Activated CD8-positive, alpha-beta T cell treated with anti-CD3 and anti-CD28 coated beads, Interleukin-2, amount 10 ng/mL, durations not matched to agents 7 days and 5 days (primary cell): ENCODE measurements around the gene CAMSAP1. TPM values are rescaled to one million over a fixed set of nuclear protein-coding genes. Genes with fewer than 3 reads are reported as not detected.
"Not testable (repeated sequence)": the region's sequence is repeated elsewhere in the genome, so short reads cannot be mapped to it uniquely, and the experiment has no call there.

Source experiments
- ATAC-seq: fragments of 150-1000 bp; cut with Tn5 transposase; one replicate; pipeline ENCODE4 v1.10.0; 2021; ENCODE audit warnings: moderate library complexity
- CTCF ChIA-PET: fragments of 350-600 bp; sonication (Branson Sonifier 250); formaldehyde crosslinking; loops from one replicate; lab custom pipeline; 2021; ENCODE audit warnings: antibody characterized with exemption; lab: Charles Lee
- POLR2A ChIA-PET: fragments of 350-600 bp; sonication (Branson Sonifier 250); formaldehyde crosslinking; loops from one replicate; lab custom pipeline; 2021; ENCODE audit warnings: antibody characterized with exemption; lab: Charles Lee
- DNase-seq: peaks from one replicate; pipeline ENCODE4 v3.0.0-alpha.2; 2020
- H3K27ac Mint-ChIP-seq: one replicate; pipeline ENCODE4 v1.8.0; 2021; ENCODE audit warnings: mild to moderate bottlenecking, mixed read lengths
- H3K27me3 Mint-ChIP-seq: one replicate; pipeline ENCODE4 v1.8.0; 2021; ENCODE audit warnings: low read depth, mixed read lengths
- H3K36me3 Mint-ChIP-seq: one replicate; pipeline ENCODE4 v1.8.0; 2021; ENCODE audit warnings: low read depth, mixed read lengths
- H3K4me1 Mint-ChIP-seq: one replicate; pipeline ENCODE4 v1.8.0; 2021; ENCODE audit warnings: low read depth, mixed read lengths
- H3K4me3 Mint-ChIP-seq: one replicate; pipeline ENCODE4 v1.8.0; 2021; ENCODE audit warnings: mild to moderate bottlenecking, mixed read lengths
- H3K9me3 Mint-ChIP-seq: one replicate; pipeline ENCODE4 v1.8.0; 2022; ENCODE audit warnings: mixed read lengths; ENCODE audit not compliant: insufficient read depth
- total RNA-seq, 2 experiments: library from RNA; stranded (reverse); gene quantifications; one replicate each; pipeline ENCODE4 v1.2.3, GENCODE V29; 2021

CAMSAP1 gene
- total RNA-seq, 2 experiments from 2014 or later: 20.3 to 21.5 TPM

DNA sequence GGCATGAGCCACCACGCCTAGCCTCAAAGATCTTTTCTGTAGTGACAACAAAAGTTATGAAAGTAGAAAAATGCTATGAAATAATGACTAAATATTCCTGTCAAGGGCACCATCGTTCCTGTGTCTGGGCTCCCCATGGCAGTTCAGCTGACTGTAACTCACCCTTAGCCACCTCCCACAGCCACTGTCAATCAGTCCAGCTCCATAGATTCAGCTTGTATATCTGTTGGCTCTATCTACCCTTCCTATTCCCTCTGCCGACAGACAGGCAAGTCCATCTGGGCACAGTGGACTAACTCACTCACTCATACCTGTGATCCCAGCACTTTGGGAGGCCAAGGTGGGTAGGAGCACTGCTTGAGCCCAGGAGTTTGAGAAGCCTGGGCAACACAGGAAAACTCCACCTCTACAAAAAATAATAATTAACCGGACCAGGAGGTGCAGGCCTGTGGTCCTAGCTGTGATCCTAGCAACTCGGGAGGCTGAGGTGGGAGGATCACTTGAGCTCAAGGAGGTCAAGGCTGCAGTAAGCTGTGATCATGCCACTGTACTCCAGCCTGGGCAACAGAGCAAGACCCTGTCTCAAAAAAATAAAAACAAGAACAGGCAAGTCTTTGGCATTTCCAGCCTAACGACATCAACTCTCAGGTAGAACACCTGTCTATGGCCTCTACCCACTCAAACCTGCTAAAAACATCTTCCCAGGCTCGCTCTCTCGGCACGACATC, 6.2 kb downstream of the CAMSAP1 start:
- Mint-ChIP-seq H3K27ac (no peak overlapping the region), H3K27me3 (no peaks in the 10 kb centered on the region), H3K9me3 (peaks cover 12% of the 10 kb centered on the region), H3K4me3 (no peak overlapping the region), H3K36me3 (peaks cover 45% of the 10 kb centered on the region), H3K4me1 (peaks cover 44% of the 10 kb centered on the region)
- POLR2A ChIA-PET: no interaction called here
- ATAC-seq: no peak
- CTCF ChIA-PET: no interaction called here
- no peak for DNase-seq

GRCh38 chr9:135898634-135899407, 8.5 kb downstream of the CAMSAP1 start:
- no peak overlapping the region for H3K4me3 Mint-ChIP-seq
- ChIA-PET POLR2A (no interaction called here), CTCF (no interaction called here)
- H3K27me3 Mint-ChIP-seq: no peaks in the 10 kb centered on the region
- ATAC-seq: no peak
- no peak overlapping the region for H3K27ac Mint-ChIP-seq
- peaks cover 30% of the 10 kb centered on the region for H3K36me3 Mint-ChIP-seq
- H3K4me1 Mint-ChIP-seq: peaks cover 34% of the 10 kb centered on the region
- no peak for DNase-seq
- H3K9me3 Mint-ChIP-seq: peaks cover 12% of the 10 kb centered on the region

GRCh38 chr9:135896626-135897025, 10.7 kb downstream of the CAMSAP1 start:
- H3K36me3 Mint-ChIP-seq: peaks cover 19% of the 10 kb centered on the region
- no peak overlapping the region for H3K4me3 Mint-ChIP-seq
- no peaks in the 10 kb centered on the region for H3K27me3 Mint-ChIP-seq
- POLR2A ChIA-PET: no interaction called here
- H3K4me1 Mint-ChIP-seq: peaks cover 41% of the 10 kb centered on the region
- H3K27ac Mint-ChIP-seq: no peak overlapping the region
- peaks cover 12% of the 10 kb centered on the region for H3K9me3 Mint-ChIP-seq
- CTCF ChIA-PET: interaction anchor here (1.7 kb wide), 1 partner anchor 33 kb away, joined by 5 read pairs; no protein-coding TSS in a partner anchor
- ATAC-seq: no peak
- DNase-seq: no peak

DNA sequence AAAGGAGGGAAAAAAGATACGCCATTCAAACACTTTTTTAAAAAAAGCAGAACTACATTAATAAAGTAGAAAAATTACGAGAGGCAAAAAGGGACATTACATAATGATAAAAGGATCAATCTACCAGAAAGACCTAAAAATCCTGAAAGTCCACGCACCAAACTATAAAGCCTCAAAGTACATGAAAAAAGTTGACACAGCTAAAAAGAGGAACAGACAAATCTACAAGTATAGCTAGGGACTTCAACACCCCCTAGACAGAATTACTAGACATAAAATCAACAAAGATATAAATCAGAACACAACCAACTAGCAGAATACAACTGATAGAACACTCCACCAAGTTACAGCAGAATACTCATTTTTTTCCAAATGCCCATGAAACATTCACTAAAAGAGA, 11.1 kb downstream of the CAMSAP1 start:
- ChIA-PET POLR2A (no interaction called here), CTCF (interaction anchor here (1.7 kb wide), 1 partner anchor 32 kb away, joined by 5 read pairs; no protein-coding TSS in a partner anchor)
- ATAC-seq (no peak), DNase-seq (no peak)
- Mint-ChIP-seq H3K4me3 (no peak overlapping the region), H3K4me1 (peaks cover 40% of the 10 kb centered on the region), H3K27ac (no peak overlapping the region), H3K36me3 (peaks cover 15% of the 10 kb centered on the region), H3K9me3 (peaks cover 11% of the 10 kb centered on the region), H3K27me3 (no peaks in the 10 kb centered on the region)

GRCh38 chr9:135895202-135895848, 12.0 kb downstream of the CAMSAP1 start:
- Mint-ChIP-seq H3K4me1 (peaks cover 40% of the 10 kb centered on the region), H3K36me3 (peaks cover 12% of the 10 kb centered on the region), H3K27ac (no peak overlapping the region), H3K27me3 (no peaks in the 10 kb centered on the region), H3K4me3 (no peak overlapping the region), H3K9me3 (peaks cover 8% of the 10 kb centered on the region)
- POLR2A ChIA-PET: no interaction called here
- ATAC-seq (no peak), DNase-seq (no peak)
- CTCF ChIA-PET: no interaction called here

- Mint-ChIP-seq H3K4me1 (peaks cover 38% of the 10 kb centered on the region), H3K9me3 (no peaks in the 10 kb centered on the region), H3K27ac (no peak overlapping the region), H3K27me3 (no peaks in the 10 kb centered on the region), H3K4me3 (no peak overlapping the region), H3K36me3 (no peaks in the 10 kb centered on the region)
- DNase-seq (no peak), ATAC-seq (no peak)
- CTCF ChIA-PET: no interaction called here
- POLR2A ChIA-PET: no interaction called here
These were observed 14.2 kb downstream of the CAMSAP1 start for GRCh38 chr9:135893104-135893503.

DNA sequence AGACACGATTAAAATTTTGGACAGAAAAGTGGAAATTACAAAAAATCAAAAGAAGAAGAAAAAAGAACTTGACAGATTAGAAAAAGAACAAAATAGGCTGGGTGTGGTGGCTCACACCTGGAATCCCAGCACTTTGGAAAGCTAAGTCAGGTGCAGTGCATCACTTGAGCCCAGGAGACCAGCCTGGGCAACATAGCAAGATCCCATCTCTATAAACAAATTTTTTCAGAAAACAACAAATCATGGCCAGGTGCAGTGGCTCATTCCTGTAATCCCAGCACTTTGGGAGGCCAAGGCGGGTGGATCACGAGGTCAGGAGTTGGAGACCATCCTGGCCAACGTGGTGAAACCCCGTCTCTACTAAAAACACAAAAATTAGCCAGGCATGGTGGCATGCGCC, 15.0 kb downstream of the CAMSAP1 start:
- H3K36me3 Mint-ChIP-seq, POLR2A ChIA-PET, DNase-seq, H3K27me3 Mint-ChIP-seq, H3K27ac Mint-ChIP-seq, H3K4me3 Mint-ChIP-seq, H3K9me3 Mint-ChIP-seq, CTCF ChIA-PET, ATAC-seq: not testable (repeated sequence)
- peaks cover 43% of the 10 kb centered on the region for H3K4me1 Mint-ChIP-seq

DNA sequence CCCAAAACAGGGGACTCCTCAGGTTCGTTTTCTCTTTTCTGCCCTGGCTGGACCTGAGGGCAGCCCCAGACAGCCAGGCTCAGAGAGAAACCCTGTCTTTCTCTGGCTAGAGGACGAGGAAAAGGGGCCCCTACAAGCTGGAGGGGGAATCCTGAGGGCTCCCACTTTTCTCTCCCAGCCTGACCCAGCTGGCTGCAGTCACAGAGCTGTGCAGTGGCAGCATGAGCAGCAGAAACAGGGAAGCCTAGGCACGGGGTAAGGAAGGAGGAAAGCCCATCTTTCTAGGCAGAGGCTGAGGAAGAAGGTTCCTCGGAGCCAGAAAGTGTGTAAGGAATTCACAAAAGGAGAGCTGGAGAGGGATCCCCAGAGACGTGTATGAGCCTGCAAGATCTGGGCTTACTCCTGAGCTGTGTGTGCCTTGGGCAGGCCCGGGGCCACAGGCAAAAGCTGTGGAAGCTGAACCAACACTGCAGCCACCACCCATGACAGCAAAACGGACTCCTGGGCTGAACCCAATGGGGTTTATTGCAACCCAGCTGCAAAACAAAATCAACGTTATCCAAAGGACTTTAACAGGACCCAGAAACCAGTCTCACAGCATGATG, 16.2 kb downstream of the CAMSAP1 start:
- Mint-ChIP-seq H3K27me3 (no peaks in the 10 kb centered on the region), H3K27ac (no peak overlapping the region), H3K4me3 (no peak overlapping the region), H3K36me3 (peaks cover 3% of the 10 kb centered on the region), H3K4me1 (peaks cover 51% of the 10 kb centered on the region), H3K9me3 (no peaks in the 10 kb centered on the region)
- CTCF ChIA-PET: interaction anchor here (1.2 kb wide), 1 partner anchor 15 kb away, joined by 3 read pairs; no protein-coding TSS in a partner anchor
- POLR2A ChIA-PET: no interaction called here
- ATAC-seq (no peak), DNase-seq (no peak)

DNA sequence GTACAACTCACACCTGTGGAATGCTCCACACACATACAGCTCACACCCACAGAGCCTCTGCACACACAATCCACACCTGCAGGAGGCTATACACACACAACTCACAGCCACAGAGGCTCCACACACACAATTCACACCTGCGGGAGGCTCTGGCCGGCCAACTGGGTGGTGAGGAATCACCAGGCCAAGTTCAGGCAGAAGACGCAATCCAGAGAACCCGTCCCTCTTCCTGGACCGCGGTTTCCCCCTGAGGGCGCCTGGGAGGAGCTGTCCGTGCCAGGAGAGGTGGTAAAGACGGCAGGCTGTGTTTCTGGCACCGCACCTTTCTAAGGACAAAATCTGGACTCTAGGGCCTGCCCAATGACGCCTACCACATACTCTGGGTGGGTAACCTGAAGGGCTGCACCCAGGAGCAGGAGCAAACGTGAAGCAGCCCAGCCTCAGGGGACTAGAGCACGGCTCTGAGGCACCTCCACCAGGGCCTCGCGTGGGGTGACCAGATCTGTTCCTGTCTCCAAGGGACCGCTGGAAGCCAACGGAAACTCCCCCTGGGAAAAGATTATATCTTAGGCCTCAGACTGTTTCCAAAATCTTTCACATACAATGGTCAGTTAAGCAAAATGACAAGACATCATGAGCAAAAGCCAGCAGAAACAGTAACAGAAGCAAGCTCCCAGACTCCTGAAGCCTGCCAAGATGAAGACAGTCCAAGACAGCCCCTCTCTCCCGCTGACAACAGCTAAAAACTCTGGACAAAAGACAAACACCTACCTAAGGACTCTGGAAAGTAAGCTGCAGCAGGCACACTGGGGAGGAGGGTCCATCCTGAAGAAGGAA, 16.9 kb downstream of the CAMSAP1 start:
- Mint-ChIP-seq H3K36me3 (peaks cover 4% of the 10 kb centered on the region), H3K9me3 (no peaks in the 10 kb centered on the region), H3K27me3 (no peaks in the 10 kb centered on the region), H3K27ac (no peak overlapping the region), H3K4me1 (peaks cover 55% of the 10 kb centered on the region), H3K4me3 (no peak overlapping the region)
- ChIA-PET POLR2A (no interaction called here), CTCF (interaction anchor here (1.2 kb wide), 1 partner anchor 16 kb away, joined by 3 read pairs; no protein-coding TSS in a partner anchor)
- no peak for ATAC-seq
- DNase-seq: no peak

DNA sequence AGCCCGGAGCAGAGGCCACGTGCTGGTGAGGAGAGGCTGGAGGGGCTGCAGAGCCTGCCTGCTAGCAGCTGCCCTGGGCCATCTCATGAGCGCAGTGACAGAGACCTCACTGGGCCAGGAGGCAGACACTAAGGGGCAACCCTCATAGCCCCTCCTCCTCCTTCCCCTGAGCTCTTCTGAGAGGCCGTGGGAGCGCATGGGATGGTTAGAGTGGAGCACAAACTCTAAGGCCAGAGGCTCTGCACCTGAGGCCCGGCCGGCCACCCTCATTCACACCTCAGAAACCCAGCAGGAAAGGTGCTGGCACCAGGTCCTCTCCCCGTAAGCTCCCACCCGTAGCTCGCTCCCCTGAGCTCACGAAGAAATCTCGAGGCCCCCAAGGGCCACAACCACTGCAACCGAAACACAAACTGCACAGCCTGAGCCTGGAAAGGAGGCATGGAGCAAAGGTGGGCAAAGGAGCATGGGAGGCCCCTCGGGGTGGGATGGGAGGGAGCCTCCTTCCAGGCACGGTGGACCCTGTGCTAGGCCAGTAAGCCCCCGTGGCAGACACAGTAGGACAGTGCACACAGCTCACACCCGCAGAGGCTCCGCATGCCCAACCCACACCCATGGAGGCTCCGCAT, 17.7 kb downstream of the CAMSAP1 start:
- H3K9me3 Mint-ChIP-seq: no peaks in the 10 kb centered on the region
- DNase-seq: no peak
- H3K4me1 Mint-ChIP-seq: peaks cover 61% of the 10 kb centered on the region
- H3K27me3 Mint-ChIP-seq: no peaks in the 10 kb centered on the region
- ChIA-PET POLR2A (interaction anchor here (0.8 kb wide), 1 partner anchor 18 kb away, joined by 3 read pairs; the partner anchor contains the start of gene CAMSAP1), CTCF (no interaction called here)
- H3K36me3 Mint-ChIP-seq: peaks cover 4% of the 10 kb centered on the region
- no peak overlapping the region for H3K27ac Mint-ChIP-seq
- H3K4me3 Mint-ChIP-seq: no peak overlapping the region
- ATAC-seq: no peak
